T-helper 1 cell treated with Interleukin-12 subunit alpha and Interleukin-12 subunit beta and Interleukin-4 antibody, amounts not matched to agents 30 ng/mL and 1 ng/mL, for 36 hours (primary cell): ENCODE data around the gene LRRTM2. TPM values are rescaled to one million over a fixed set of nuclear protein-coding genes. Genes with fewer than 3 reads are reported as not detected.
"Not testable (repeated sequence)": the region's sequence is repeated elsewhere in the genome, so short reads cannot be mapped to it uniquely, and the experiment has no call there.

ENCODE experiments used
- intact Hi-C: fragments of 100-400 bp; cut with micrococcal nuclease; formaldehyde crosslinking; loops from one replicate; pipeline ENCODE4 v1.15.1; 2024
- total RNA-seq: library from RNA; stranded (reverse); gene quantifications from 2 replicates; pipeline ENCODE4 v1.2.3, GENCODE V29; 2022

LRRTM2 gene
- total RNA-seq = 0.07 and 0.10 TPM in 2 replicates

GRCh38 chr5:138874771-138875551, at the start of gene LRRTM2:
Gene LRRTM2 (minus strand): TSS chr5:138875335. CDS start chr5:138874911, 424 bp downstream.
- intact Hi-C loops = no loop called here

- intact Hi-C loops = no loop called here
Observed at GRCh38 chr5:138922494-138922893, 47.4 kb upstream of the LRRTM2 start.

GRCh38 chr5:138921362-138921761, 46.2 kb upstream of the LRRTM2 start:
- intact Hi-C loops = not testable (repeated sequence)

GRCh38 chr5:138920181-138920580, 45.0 kb upstream of the LRRTM2 start:
- intact Hi-C loops = no loop called here

- intact Hi-C loops = no loop called here
Observed at GRCh38 chr5:138918686-138919085, 43.6 kb upstream of the LRRTM2 start.

- intact Hi-C loops = no loop called here
Observed at GRCh38 chr5:138914338-138914737, 39.2 kb upstream of the LRRTM2 start.

GRCh38 chr5:138913773-138914172, 38.6 kb upstream of the LRRTM2 start:
- intact Hi-C loops = no loop called here

GRCh38 chr5:138912093-138912492, 37.0 kb upstream of the LRRTM2 start:
- intact Hi-C loops = no loop called here

GRCh38 chr5:138911441-138911840, 36.3 kb upstream of the LRRTM2 start:
- intact Hi-C loops = no loop called here

- intact Hi-C loops = no loop called here
Observed at GRCh38 chr5:138910546-138911185, 35.5 kb upstream of the LRRTM2 start.

- intact Hi-C loops = no loop called here
Observed at GRCh38 chr5:138909734-138910133, 34.6 kb upstream of the LRRTM2 start.

- intact Hi-C loops = no loop called here
Observed at GRCh38 chr5:138905541-138905940, 30.4 kb upstream of the LRRTM2 start.

GRCh38 chr5:138903130-138903775, 28.1 kb upstream of the LRRTM2 start:
- intact Hi-C loops = no loop called here

- intact Hi-C loops = no loop called here
Observed at GRCh38 chr5:138901716-138902115, 26.6 kb upstream of the LRRTM2 start.

GRCh38 chr5:138900281-138900965, 25.3 kb upstream of the LRRTM2 start:
- intact Hi-C loops = no loop called here

GRCh38 chr5:138898742-138899141, 23.6 kb upstream of the LRRTM2 start:
- intact Hi-C loops = no loop called here

- intact Hi-C loops = no loop called here
Observed at GRCh38 chr5:138898299-138898698, 23.2 kb upstream of the LRRTM2 start.

- intact Hi-C loops = no loop called here
Observed at GRCh38 chr5:138895918-138896317, 20.8 kb upstream of the LRRTM2 start.

- intact Hi-C loops = no loop called here
Observed at GRCh38 chr5:138890644-138891043, 15.5 kb upstream of the LRRTM2 start.

- intact Hi-C loops = no loop called here
Observed at GRCh38 chr5:138889994-138890393, 14.9 kb upstream of the LRRTM2 start.

GRCh38 chr5:138884554-138884953, 9.4 kb upstream of the LRRTM2 start:
- intact Hi-C loops = no loop called here

- intact Hi-C loops = no loop called here
Observed at GRCh38 chr5:138884094-138884493, 9.0 kb upstream of the LRRTM2 start.
